Chondrocyte (in vitro differentiated cells): ENCODE data around the gene MCM9. TPM values are rescaled to one million over a fixed set of nuclear protein-coding genes. Genes with fewer than 3 reads are reported as not detected.

Source experiments
- DNase-seq: peaks from one replicate; pipeline ENCODE4 v3.0.0; 2021; ENCODE audit warnings: mixed read lengths, low spot score
- H3K27ac Mint-ChIP-seq: one replicate; pipeline ENCODE4 v1.8.0; 2021; ENCODE audit warnings: mild to moderate bottlenecking, moderate library complexity, mixed read lengths; ENCODE audit not compliant: unreplicated experiment
- H3K27me3 Mint-ChIP-seq: 2 replicates; pipeline ENCODE4 v1.8.0; 2021; ENCODE audit warnings: low read depth, mixed read lengths
- H3K36me3 Mint-ChIP-seq: 2 replicates; pipeline ENCODE4 v1.8.0; 2021; ENCODE audit warnings: low read depth, mixed read lengths
- H3K4me1 Mint-ChIP-seq: 2 replicates; pipeline ENCODE4 v1.8.0; 2021; ENCODE audit warnings: low read depth, mild to moderate bottlenecking, mixed read lengths
- H3K4me3 Mint-ChIP-seq: one replicate; pipeline ENCODE4 v1.8.0; 2021; ENCODE audit warnings: mild to moderate bottlenecking, moderate library complexity, mixed read lengths; ENCODE audit not compliant: unreplicated experiment
- H3K9me3 Mint-ChIP-seq: 2 replicates; pipeline ENCODE4 v1.8.0; 2021; ENCODE audit warnings: low read depth, mixed read lengths
- total RNA-seq: library from RNA; stranded (reverse); gene quantifications from 3 replicates; pipeline ENCODE4 v1.2.1, GENCODE V29; 2021
- TF ChIP-seq, protein P1 (sequence below): fragments of 200-600 bp; sonication (generic); IDR thresholded peaks from 2 replicates; pipeline ENCODE4 v1.5.0; 2021; ENCODE audit warnings: antibody characterized with exemption, mild to moderate bottlenecking, moderate library complexity

MCM9 gene
- total RNA-seq, 1 donor from 2014 or later, result 9.9 TPM

DNA sequence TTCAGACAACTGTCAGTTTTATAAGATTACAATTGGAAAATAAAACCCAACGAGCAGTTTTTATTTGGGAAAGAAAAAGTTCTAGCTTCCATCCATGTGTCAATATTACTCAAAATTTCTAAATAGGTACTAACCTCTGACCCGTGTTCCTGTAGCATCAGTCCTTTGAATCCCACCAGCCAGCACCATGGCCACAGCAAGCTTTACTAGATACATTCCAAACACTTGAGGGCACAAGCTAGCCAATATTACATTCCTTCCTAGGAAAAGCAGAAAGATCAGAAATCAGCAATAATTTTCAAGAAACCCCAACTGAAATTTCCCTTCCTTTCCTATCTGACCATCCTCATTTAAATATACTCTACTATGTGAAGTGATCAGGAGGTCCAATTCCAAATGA lies 21.8 kb downstream of the MCM9 start:
- no peaks in the 10 kb centered on the region for H3K27me3 Mint-ChIP-seq
- TF ChIP-seq, protein P1, sequence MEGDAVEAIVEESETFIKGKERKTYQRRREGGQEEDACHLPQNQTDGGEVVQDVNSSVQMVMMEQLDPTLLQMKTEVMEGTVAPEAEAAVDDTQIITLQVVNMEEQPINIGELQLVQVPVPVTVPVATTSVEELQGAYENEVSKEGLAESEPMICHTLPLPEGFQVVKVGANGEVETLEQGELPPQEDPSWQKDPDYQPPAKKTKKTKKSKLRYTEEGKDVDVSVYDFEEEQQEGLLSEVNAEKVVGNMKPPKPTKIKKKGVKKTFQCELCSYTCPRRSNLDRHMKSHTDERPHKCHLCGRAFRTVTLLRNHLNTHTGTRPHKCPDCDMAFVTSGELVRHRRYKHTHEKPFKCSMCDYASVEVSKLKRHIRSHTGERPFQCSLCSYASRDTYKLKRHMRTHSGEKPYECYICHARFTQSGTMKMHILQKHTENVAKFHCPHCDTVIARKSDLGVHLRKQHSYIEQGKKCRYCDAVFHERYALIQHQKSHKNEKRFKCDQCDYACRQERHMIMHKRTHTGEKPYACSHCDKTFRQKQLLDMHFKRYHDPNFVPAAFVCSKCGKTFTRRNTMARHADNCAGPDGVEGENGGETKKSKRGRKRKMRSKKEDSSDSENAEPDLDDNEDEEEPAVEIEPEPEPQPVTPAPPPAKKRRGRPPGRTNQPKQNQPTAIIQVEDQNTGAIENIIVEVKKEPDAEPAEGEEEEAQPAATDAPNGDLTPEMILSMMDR, result no peak
- peaks cover 3% of the 10 kb centered on the region for H3K4me1 Mint-ChIP-seq
- no peak overlapping the region for H3K4me3 Mint-ChIP-seq
- no peak for DNase-seq
- H3K36me3 Mint-ChIP-seq, result peaks cover 27% of the 10 kb centered on the region
- H3K9me3 Mint-ChIP-seq, result no peaks in the 10 kb centered on the region
- H3K27ac Mint-ChIP-seq, result no peak overlapping the region

DNA sequence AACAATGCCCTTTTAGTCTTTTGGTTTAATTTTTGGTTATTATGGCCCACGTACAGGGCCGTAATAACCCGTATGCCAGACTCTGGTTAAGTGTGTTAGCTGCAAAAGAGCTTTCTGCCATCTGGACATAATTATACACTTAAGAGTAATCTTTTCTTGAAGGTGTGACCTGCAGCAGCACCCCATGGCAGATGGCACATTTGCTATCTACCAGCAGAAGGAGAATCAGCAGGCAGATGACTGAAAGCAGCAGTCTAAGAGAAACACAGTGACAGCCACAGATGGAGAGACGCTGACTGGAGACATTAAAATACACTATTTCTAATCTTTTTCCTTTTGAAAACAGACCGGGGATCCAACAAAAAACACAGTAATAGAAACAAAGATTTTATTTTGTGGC lies 22.3 kb downstream of the MCM9 start:
- no peak for DNase-seq
- TF ChIP-seq, protein P1, result no peak
- Mint-ChIP-seq H3K9me3 (no peaks in the 10 kb centered on the region), H3K4me3 (no peak overlapping the region), H3K36me3 (peaks cover 27% of the 10 kb centered on the region), H3K4me1 (peaks cover 8% of the 10 kb centered on the region), H3K27me3 (no peaks in the 10 kb centered on the region), H3K27ac (no peak overlapping the region)

DNA sequence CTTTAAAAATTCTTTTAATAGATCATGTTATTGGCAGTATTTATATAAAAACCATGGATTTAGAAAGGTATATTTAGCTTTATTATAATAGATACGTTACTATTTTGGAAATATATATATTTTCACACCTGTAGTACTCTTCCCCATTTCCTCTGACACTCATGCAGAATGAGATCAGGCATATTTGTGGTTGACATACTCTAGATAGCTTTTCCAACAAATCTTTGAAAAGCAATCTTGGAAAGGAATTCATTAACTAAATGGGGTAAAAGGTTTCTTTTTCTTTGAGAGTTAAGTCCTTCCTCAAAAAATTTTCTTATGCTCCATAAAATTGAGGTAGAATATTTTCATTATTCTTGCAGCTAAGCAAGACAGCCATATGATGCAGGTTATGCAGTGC lies 26.5 kb downstream of the MCM9 start:
- no peak for DNase-seq
- H3K9me3 Mint-ChIP-seq, result no peaks in the 10 kb centered on the region
- TF ChIP-seq, protein P1, result no peak
- H3K4me3 Mint-ChIP-seq, result no peak overlapping the region
- peaks cover 38% of the 10 kb centered on the region for H3K36me3 Mint-ChIP-seq
- no peak overlapping the region for H3K27ac Mint-ChIP-seq
- H3K27me3 Mint-ChIP-seq, result no peaks in the 10 kb centered on the region
- peaks cover 22% of the 10 kb centered on the region for H3K4me1 Mint-ChIP-seq

DNA sequence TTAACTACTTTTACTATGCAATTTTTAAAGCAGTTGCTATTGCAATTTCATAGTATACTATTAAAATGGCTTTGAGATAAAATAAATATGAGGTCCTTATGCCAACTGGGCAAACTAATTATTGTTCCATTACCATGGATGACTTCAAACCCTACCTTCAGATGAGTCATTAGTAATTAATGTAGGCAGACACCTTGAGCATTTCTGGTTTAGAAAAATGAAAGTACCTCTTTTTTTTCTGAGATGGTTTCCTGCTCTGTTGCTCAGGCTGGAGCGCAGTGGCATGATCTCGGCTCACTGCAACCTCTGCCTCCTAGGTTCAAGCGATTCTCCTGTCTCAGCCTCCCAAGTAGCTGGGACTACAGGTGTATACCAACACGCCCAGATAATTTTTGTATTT lies 29.1 kb downstream of the MCM9 start:
- TF ChIP-seq, protein P1, result no peak
- H3K27ac Mint-ChIP-seq, result no peak overlapping the region
- no peak for DNase-seq
- H3K36me3 Mint-ChIP-seq, result peaks cover 31% of the 10 kb centered on the region
- H3K4me3 Mint-ChIP-seq, result no peak overlapping the region
- peaks cover 48% of the 10 kb centered on the region for H3K4me1 Mint-ChIP-seq
- H3K9me3 Mint-ChIP-seq, result no peaks in the 10 kb centered on the region
- H3K27me3 Mint-ChIP-seq, result no peaks in the 10 kb centered on the region

DNA sequence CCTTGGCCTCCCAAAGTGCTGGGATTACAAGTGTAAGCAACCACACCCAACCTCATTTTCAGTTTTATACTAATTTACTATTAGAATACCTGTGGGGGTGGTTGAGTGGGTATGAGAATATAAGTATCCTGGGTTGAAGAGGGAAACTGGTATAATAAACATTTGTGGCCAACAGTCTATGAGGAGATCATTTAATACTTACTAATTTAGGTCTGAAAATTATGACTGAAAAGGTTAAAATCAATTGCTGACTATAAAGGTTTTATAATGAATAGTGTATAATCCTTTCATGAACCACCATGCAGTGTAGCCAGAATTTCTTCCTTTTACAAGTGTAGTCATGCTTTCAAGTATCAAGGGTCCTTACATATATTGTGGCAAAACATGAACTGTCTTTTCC lies 29.9 kb downstream of the MCM9 start:
- H3K4me1 Mint-ChIP-seq, result peaks cover 54% of the 10 kb centered on the region

More for the DNA sequence above, 29.9 kb downstream of the MCM9 start:
- no peaks in the 10 kb centered on the region for H3K27me3 Mint-ChIP-seq
- H3K9me3 Mint-ChIP-seq, result no peaks in the 10 kb centered on the region
- no peak for DNase-seq
- TF ChIP-seq, protein P1, result no peak
- H3K36me3 Mint-ChIP-seq, result peaks cover 26% of the 10 kb centered on the region
- H3K4me3 Mint-ChIP-seq, result no peak overlapping the region
- H3K27ac Mint-ChIP-seq, result no peak overlapping the region
